ENCODE data around the gene LITAFD.
"Not testable (repeated sequence)": the region's sequence is repeated elsewhere in the genome, so short reads cannot be mapped to it uniquely, and the experiment has no call there.

Gene LITAFD

GRCh38 chr16:8882041-8882617, at the start of gene LITAFD:
LITAFD (plus strand) TSS chr16:8882351; CDS start chr16:8884356, 2,005 bp downstream.
- no peak for DNase-seq (ENCODE audit: low spot score)

- no peak for DNase-seq (ENCODE audit: low spot score)
Measured at GRCh38 chr16:8832717-8833105, 49.4 kb upstream of the LITAFD start.

- not testable (repeated sequence) for DNase-seq (ENCODE audit: low spot score)
Measured at GRCh38 chr16:8836797-8837196, 45.4 kb upstream of the LITAFD start.

GRCh38 chr16:8837594-8837993, 44.6 kb upstream of the LITAFD start:
- not testable (repeated sequence) for DNase-seq (ENCODE audit: low spot score)

- not testable (repeated sequence) for DNase-seq (ENCODE audit: low spot score)
Measured at GRCh38 chr16:8842016-8842415, 40.1 kb upstream of the LITAFD start.

GRCh38 chr16:8843296-8843695, 38.9 kb upstream of the LITAFD start:
- not testable (repeated sequence) for DNase-seq (ENCODE audit: low spot score)

- no peak for DNase-seq (ENCODE audit: low spot score)
Measured at GRCh38 chr16:8845699-8846298, 36.4 kb upstream of the LITAFD start.

GRCh38 chr16:8846401-8846932, 35.7 kb upstream of the LITAFD start:
- DNase-seq (ENCODE audit: low spot score): no peak

- no peak for DNase-seq (ENCODE audit: low spot score)
Measured at GRCh38 chr16:8847145-8847544, 35.0 kb upstream of the LITAFD start.

GRCh38 chr16:8847623-8848022, 34.5 kb upstream of the LITAFD start:
- no peak for DNase-seq (ENCODE audit: low spot score)

GRCh38 chr16:8848231-8848938, 33.8 kb upstream of the LITAFD start:
- no peak for DNase-seq (ENCODE audit: low spot score)

GRCh38 chr16:8848939-8849391, 33.2 kb upstream of the LITAFD start:
- DNase-seq (ENCODE audit: low spot score): no peak

GRCh38 chr16:8849411-8850011, 32.6 kb upstream of the LITAFD start:
- no peak for DNase-seq (ENCODE audit: low spot score)

- no peak for DNase-seq (ENCODE audit: low spot score)
Measured at GRCh38 chr16:8850279-8850885, 31.8 kb upstream of the LITAFD start.

- DNase-seq (ENCODE audit: low spot score): no peak
Measured at GRCh38 chr16:8851761-8852403, 30.3 kb upstream of the LITAFD start.

- no peak for DNase-seq (ENCODE audit: low spot score)
Measured at GRCh38 chr16:8852534-8852933, 29.6 kb upstream of the LITAFD start.

- DNase-seq (ENCODE audit: low spot score): no peak
Measured at GRCh38 chr16:8853150-8853549, 29.0 kb upstream of the LITAFD start.

- DNase-seq (ENCODE audit: low spot score): no peak
Measured at GRCh38 chr16:8853611-8854010, 28.5 kb upstream of the LITAFD start.

GRCh38 chr16:8854298-8854948, 27.7 kb upstream of the LITAFD start:
- DNase-seq (ENCODE audit: low spot score): no peak

- no peak for DNase-seq (ENCODE audit: low spot score)
Measured at GRCh38 chr16:8855051-8855786, 26.9 kb upstream of the LITAFD start.
